PC-9 (cell line): ENCODE data around the gene GARNL3.

ENCODE experiments used
- EZH2 ChIP-seq: fragments of 200-600 bp; sonication (generic); IDR thresholded peaks from 2 replicates; pipeline ENCODE4 v1.8.0; 2017; ENCODE audit warnings: antibody characterized with exemption, low read depth
- TF ChIP-seq, protein P1 (sequence below): fragments of 200-600 bp; sonication (generic); conservative IDR thresholded peaks from 2 replicates; pipeline ENCODE4 v1.6.1; 2017; ENCODE audit warnings: mixed run types, antibody characterized with exemption, mild to moderate bottlenecking, moderate library complexity

DNA sequence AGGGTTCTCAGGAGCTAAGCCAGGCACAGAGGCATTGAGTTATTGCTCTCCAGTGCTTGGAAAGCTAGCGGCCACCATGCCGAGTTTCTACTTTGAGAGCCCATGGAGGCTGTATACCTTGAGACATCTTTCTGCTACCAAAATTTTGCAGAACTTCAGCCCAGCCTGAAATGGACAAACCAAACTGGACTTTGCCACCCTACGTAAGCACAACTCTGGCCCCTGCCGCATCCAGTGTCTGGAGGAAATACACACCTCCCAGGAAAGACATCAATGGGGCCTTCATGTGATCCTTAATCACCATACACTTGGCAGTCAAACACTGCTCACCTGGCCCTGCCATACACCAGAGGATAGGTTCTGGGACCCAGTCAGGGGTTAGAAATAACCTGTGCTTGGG lies 27.8 kb downstream of the GARNL3 start:
- TF ChIP-seq, protein P1, sequence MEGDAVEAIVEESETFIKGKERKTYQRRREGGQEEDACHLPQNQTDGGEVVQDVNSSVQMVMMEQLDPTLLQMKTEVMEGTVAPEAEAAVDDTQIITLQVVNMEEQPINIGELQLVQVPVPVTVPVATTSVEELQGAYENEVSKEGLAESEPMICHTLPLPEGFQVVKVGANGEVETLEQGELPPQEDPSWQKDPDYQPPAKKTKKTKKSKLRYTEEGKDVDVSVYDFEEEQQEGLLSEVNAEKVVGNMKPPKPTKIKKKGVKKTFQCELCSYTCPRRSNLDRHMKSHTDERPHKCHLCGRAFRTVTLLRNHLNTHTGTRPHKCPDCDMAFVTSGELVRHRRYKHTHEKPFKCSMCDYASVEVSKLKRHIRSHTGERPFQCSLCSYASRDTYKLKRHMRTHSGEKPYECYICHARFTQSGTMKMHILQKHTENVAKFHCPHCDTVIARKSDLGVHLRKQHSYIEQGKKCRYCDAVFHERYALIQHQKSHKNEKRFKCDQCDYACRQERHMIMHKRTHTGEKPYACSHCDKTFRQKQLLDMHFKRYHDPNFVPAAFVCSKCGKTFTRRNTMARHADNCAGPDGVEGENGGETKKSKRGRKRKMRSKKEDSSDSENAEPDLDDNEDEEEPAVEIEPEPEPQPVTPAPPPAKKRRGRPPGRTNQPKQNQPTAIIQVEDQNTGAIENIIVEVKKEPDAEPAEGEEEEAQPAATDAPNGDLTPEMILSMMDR = no peak
- no peak for TF ChIP-seq EZH2
